GM18870 (cell line): ENCODE results near the gene ROBO1.
"Not testable (repeated sequence)": the region's sequence is repeated elsewhere in the genome, so short reads cannot be mapped to it uniquely, and the experiment has no call there.

Experiments used
- ATAC-seq: cut with Tn5 transposase; IDR thresholded peaks from one replicate; pipeline ENCODE4 v1.9.1; 2021; ENCODE audit warnings: moderate library complexity; ENCODE audit not compliant: unreplicated experiment

The ROBO1 gene

DNA sequence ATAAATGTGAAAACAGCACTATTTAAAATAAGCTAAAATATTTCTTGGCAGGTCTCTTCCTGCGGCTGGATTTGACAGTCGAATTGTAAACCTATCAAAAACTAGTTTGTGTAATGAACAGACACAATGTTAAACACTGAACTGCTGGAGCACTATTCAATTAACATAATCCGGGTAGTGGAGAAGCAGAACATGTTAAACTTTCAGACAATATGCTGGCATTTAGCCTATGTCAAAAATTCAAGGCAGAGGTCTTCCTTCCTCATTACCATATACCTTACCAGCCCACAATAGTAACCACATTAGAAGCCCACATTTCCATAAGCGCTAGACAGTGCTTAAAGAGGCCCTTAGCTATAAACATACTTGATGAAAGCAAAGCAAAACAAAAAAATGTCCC is 1042.9 kb downstream of the ROBO1 start:
- no peak for ATAC-seq

DNA sequence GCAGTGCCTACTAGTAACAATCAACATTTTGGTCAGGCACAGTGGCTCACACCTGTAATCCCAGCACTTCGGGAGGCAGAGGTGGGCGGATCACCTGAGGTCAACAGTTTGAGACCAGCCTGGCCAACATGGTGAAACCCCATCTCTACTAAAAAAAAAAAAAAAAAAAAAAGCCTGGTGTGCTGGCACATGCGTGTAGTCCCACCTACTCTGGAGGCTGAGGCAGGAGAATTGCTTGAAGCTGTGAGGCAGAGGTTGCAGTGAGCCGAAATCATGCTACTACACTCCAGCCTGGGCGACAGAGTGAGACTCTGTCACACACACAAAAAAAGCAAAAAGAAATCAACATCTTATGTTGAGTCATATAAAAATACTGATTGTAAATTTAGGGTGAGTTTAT is 1043.4 kb downstream of the ROBO1 start:
- not testable (repeated sequence) for ATAC-seq

DNA sequence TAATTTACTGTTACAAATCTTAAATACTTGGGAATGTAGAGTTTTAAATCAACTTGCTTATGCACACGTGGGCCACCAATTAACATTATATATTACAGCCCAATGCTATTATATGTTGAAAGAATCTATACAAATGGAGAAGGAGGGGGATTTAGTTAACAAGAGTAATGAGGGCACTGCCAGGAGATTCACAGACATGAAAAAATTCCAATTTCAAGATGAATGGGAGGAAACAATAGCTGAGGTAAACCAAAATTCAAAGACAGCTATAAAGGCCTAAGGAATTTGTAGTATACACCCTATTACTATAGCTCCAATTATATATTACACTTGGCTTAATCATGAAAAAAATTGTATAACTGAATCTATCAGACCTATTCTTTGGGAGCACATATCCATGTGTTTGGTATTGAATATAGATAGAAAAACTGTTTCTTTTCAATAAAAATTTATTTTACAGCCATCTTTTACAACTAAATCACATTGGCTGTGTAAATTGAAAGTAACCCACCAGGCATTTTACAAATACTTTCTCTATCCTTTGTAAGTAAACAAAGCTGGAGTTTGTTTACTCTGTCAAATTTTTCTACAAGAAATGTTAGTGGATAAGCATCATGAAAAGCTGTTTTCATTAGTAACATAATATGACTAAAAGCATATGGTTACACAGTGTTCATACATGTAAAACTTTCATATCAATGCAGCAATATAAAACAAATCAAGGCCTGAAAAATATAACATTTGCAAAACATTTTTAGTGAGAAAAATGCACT is 1045.8 kb downstream of the ROBO1 start:
- ATAC-seq: no peak

DNA sequence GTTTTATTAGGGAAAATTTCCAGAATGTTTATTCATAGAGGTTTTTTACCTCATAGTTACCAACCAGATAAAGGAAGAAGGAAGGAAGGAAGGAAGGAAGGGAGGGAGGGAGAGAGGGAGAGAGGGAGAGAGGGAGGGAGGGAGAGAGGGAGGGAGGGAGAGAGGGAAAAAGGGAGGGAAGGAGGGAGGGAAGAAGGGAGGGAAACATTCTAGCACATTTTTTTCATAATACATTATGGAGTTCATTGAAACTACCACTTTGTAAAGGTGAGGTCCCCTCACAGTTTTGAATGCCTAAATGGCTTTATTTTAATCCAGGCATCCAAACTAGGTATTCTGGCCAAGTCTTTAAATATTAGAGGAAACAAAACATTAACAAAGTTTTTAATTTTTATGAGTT is 1049.1 kb downstream of the ROBO1 start:
- no peak for ATAC-seq

DNA sequence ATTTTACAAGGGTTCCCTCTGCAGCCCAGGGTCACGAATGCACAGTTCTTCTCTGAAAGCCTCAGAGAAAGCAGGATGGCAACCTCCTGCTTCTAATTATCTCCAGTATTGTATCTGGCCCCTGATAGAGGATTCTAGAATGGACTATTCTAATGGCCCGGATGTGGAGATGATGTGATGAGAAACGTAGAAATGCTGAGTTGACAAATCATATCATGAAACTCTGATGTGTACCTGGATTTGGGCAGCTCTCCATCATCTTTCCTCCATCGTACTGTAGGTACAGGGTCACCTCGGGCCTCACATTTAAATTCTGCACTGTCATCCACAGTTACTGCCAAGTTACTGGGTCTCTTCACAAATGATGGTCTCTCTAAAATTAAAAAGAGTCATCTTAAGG is 1050.8 kb downstream of the ROBO1 start:
- no peak for ATAC-seq

DNA sequence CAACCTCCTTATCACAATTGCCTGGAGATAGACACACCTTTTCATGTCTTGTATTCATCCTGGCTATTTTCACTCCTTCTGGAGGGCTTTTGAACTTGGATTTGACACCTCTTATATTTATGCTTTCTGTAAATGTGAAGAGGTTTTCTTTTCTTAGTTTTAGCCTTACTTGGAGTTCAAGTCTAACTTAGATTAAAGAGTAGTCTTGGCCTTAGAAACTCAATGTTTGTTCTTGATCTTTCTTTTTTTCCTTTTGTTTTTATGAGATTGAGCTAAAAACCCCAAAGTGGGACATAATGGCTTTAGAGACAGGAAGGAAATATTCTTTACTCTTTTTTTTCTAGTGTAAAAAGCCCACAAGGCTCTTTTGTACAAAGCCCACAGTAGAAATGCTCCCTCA is 1054.9 kb downstream of the ROBO1 start:
- no peak for ATAC-seq

DNA sequence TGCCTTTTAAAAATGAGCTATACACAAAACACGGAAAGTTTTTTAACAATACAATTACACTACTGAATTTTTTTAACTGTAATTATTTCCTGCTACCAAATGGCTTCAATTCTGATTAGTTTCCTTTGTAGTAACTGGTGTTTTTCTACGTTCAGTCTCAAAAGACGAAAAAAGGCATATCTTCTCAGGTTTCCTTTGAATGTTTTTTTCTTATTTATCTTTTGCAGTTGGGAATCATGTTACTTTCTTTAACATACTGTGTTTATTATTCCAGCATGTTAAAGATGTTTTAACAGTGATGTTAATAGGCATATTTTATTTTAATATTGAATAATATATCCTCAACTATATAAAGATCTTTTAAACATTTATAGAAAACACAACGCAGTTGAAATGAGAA is 1055.5 kb downstream of the ROBO1 start:
- no peak for ATAC-seq

DNA sequence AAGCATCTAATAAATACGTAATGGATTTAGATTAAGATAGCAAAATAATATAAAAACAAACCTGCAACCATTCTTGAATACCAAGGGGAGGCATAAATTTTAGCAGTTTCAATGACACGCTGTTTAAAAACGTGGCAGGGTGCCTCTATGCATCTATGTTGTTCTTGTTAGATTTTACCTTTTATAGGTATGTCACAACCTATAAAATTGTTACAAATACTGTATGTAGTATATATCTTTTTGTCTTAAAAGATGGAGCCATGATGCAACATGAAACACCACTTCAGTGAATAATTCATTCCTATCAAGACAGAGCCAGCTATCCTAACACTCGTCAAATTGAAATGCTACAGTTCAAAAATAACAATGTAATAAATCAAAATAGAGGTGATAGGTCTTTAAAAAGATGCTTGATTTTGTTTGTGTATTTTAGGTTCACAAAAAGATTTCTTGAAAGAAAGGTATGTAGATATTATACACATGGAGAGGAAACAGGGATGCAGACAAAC is 1059.2 kb downstream of the ROBO1 start:
- ATAC-seq: no peak

DNA sequence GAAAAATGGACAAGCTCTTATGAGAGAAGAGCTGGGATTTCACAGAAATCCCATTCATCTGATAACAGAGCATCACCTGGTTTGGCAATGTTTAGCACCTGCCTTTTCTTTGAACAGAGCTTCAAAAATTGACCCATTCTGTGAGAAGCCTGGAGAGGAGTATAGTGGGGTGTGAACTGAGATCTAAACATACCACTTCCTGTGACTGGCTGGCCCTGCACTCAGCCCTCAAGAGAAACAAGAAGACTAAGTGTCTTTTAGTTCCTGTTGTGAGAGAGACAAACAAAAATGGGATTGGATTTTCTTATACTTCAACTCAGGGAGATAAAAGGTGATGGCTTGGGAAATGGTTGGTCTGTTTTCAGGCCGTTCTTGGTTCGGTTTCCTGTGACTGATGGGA is 1060.2 kb downstream of the ROBO1 start:
- ATAC-seq: no peak

DNA sequence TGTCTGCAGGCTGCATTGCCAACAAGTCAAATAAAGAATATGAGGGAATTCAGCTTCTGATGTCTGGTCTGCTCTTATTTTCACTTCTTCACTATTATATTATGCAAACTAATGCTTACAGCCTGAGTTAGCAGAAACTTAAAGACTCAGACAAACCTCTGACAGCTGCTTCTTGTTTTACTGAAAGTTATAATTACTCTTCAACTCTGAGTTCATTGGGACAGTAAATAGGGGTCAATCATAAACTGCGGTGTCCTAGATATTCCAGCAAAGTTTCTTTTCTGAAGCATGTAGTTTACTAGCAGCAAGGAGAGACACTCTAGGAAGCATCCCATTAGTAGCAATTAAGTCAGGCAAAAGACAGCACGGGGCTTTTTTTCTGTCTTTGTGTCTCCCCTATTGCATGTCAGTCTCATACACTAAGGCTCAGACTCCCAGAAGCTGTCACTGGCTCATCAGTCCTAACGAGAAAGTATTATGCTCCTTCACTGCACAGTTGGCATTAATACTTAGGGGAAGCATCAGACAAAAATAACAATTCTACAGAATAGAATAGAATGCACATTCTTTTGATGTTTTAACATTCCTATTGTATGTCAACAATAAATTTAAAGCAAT is 1060.8 kb downstream of the ROBO1 start:
- no peak for ATAC-seq

DNA sequence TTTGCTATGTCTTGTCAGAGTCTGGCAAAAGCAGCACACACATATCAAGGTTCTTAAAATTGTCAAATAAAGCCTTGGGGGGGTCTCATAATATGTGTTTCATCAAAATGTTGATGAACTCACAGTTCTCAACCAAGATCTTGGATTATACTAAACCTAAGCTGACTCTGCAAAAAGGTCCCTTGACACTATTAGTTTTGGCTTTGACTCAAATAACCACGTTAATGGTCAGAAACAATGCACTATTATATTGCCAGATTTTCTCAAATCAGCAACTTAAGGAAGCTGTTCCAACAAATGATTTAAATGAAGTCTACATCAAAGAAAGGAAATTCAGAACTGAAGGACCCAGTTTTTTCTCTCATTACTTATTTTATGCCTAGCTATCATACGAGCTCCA is 1063.9 kb downstream of the ROBO1 start:
- no peak for ATAC-seq

DNA sequence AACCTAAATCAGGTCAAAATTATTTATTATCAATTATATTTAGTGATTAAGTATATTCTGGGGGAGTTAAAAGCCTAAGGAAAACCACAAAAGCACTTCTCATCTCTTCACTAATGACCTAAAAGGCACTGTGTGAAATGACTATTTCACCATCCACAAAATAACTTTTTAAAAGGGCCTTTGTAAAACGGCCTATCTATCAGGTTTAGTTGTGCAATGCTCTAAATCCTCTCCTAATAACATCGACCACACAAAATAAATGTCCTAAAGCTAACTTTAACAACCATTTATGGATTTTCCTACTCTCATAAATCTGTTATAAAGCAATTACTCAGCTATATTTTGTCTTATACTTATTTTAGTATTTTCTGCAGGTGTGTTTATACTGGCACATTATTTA is 1066.3 kb downstream of the ROBO1 start:
- no peak for ATAC-seq

DNA sequence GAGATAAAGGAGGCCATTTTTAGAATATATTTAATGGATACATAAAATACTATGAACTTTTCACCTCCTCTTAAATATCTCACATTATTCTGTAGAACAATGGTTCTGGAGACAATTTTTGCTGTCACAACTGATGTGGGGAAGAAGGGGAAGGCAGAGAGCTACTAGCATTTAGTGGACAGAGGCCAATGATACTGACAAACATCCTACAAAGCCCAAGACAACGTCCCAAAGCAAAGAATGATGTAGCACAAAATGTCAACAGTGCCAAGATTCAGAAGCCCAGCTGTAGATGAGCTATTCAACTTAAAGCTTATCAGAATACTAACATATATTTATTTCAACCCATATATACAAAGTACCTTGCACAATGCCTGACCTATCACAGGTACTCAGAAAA is 1069.4 kb downstream of the ROBO1 start:
- ATAC-seq: no peak

DNA sequence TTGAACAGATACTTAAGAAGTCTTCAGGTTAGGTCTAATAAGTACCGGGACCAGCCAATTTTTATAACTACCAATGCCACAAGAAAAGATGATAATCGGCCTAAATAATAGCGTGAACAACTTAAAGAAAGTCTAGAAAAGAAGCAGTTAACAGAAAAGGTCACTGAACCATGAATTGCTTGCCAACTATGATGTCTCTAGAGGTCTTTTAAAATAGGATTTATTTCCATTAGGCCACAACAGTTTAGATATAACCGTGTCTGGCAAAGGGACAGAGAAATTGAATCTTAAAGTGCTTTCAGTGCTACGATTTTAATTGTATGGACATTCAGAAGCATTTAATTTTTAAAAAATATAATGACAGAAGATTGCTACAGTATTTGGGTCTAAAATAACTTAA is 1070.4 kb downstream of the ROBO1 start:
- no peak for ATAC-seq

DNA sequence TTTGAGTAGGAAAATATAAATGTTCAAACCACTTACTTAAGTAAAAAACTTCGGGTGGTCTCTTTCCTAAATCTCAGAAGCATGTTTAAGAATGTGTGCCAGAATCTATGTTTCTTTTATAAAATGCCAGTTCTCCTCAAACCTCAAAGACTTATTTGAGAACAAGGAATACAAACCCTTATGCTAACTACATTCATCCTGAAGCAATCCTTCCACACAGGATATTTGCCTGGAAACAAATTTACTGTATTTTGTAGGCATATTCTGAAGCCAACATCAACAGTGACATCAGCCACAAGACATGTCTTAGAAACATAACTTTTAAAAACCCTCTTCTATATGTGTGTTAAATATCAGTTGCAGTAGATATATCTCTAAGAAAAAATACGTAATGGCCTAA is 1077.0 kb downstream of the ROBO1 start:
- no peak for ATAC-seq

DNA sequence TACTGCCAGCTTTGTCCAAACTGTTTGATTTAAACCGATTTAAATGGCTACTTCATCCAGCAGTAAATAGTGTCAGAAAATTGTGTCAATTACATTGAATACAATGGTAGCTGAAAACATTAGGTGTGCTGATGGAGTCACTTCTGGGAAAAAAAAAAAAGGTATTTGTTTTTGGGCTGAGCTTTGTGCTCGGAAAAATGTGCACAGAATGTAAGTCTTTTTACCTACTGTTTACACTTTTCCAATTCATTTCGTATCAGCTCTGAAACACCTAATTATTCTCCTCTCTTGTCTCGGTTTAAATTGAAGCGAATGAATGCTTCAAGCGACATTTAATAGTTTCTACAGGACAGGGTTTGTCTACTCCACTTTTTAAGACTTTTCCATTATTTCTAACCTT is 1078.4 kb downstream of the ROBO1 start:
- no peak for ATAC-seq

DNA sequence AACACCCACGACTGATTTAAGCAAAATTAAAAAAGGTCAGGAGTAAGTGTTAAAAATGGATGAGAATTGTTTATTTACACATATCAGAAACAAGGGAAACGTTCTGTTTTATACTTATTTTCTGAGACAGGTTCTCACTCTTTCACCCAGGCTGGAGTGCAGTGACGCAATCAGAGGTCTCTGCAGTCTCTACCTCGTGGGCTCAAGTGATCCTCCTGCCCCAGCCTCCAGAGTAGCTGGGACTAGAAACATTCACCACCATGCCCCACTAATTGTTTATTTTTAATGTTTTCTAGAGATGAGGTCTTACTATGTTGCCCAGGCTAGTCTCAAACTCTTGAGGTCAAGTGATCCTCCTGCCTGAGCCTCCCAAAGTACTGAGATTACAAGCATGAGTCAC is 1080.3 kb downstream of the ROBO1 start:
- no peak for ATAC-seq

DNA sequence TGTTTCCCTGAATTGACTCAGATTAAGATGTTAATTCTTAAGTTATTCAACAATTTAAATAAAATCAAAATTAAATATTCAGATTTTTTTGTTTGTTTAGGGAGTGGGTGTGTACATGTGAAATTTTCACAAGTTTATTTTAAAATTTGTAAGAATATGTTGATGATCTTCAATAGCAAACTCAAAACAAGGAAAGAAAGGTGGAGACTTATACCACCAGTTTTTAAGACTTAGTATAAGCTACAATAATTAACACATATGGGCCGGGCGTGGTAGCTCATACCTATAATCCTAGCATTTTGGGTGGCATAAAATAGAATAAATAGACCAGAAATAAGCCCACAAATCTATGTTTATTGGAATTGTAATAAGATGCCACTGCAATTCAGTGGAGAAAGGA is 1084.5 kb downstream of the ROBO1 start:
- ATAC-seq: no peak

DNA sequence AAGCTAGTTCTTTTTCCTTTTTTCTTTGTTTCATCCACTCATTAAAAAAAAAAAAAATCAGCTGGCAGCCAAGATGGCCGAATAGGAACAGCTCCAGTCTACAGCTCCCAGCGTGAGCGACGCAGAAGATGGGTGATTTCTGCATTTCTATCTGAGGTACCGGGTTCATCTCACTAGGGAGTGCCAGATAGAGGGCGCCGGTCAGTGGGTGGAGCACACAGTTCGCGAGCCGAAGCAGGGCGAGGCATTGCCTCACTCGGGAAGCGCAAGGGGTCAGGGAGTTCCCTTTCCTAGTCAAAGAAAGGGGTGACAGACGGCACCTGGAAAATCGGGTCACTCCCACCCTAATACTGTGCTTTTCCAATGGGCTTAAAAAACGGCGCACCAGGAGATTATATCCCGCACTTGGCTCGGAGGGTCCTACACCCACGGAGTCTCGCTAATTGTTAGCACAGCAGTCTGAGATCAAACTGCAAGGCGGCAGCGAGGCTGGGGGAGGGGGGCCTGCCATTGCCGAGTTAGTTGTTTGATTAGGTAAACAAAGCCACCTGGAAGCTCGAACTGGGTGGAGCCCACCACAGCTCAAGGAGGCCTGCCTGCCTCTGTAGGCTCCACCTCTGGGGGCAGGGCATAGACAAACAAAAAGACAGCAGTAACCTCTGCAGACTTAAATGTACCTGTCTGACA is 1092.5 kb downstream of the ROBO1 start:
- not testable (repeated sequence) for ATAC-seq

DNA sequence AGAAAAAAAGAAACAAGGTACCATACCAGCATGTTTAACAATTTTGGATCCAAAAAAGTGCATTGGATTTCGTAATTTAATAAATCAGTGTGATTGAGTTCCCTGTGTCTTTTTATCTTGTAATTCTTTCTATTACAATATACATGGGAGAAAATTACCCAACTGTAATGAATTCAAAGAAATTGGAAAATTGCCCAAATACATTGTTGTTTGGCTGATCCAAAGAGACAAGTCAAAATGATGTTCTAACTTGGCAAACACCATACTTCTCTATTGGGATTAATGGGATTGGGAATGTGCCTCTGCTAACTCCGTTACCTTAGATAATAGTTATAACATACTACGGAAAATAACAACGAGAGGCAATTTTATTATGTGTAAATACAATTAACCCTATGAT is 1097.1 kb downstream of the ROBO1 start:
- ATAC-seq: no peak

DNA sequence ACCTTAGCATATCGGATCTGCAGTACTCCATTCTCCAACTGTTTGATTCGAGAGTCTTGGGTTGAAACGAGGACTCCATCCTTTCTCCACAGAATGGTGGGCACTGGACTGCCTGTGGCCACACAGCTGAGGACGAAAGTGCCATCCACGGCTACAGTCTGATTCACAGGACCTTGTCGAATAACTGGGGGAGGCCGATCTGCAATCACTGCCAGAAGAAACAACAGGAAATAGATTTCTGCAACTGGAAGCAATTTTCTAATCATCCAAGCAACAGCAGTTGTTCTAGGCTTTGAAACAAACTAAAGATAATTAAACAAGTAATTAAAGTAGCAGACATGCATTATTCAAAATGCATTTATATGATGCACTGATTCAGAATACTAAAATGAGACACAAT is 1097.7 kb downstream of the ROBO1 start:
- ATAC-seq: no peak

DNA sequence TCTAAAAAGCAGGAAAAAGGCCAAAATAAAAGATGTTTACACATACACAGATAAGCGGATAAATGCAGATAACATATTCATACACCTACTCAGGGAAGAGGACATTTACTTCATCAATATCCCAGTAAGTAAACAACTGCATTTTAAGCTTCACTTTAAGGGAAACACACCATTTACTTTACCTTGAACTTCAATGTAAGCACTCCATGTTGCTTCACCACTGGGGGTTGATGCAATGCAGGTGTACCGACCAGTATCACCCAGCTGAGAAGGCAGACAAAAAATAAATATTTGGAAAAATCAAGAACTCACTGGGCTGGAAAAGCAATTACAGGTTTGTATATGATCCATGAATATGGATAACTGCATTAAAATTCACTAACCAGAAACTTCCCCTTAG is 1099.5 kb downstream of the ROBO1 start:
- ATAC-seq: no peak
